ENCODE measurements around the gene INSYN2B. TPM values are rescaled to one million over a fixed set of nuclear protein-coding genes. Genes with fewer than 3 reads are reported as not detected.

The INSYN2B gene
- total RNA-seq (2014; rRNA removed) (1.1 and 1.5 TPM in 2 replicates), Bru-seq, nascent RNA (percentile 53 among the genes with signal in this experiment), BruChase-seq, experiment 1, labeled RNA remaining after a 6-hour chase (percentile 46 among the genes with signal in this experiment), BruChase-seq, experiment 2, labeled RNA remaining after a 2-hour chase (percentile 43 among the genes with signal in this experiment)
- long read RNA-seq, partial matches to known transcripts = 0 of 1 reads
- long read RNA-seq, other reads (novel, unspliced or antisense) = 0 of 1 reads

DNA sequence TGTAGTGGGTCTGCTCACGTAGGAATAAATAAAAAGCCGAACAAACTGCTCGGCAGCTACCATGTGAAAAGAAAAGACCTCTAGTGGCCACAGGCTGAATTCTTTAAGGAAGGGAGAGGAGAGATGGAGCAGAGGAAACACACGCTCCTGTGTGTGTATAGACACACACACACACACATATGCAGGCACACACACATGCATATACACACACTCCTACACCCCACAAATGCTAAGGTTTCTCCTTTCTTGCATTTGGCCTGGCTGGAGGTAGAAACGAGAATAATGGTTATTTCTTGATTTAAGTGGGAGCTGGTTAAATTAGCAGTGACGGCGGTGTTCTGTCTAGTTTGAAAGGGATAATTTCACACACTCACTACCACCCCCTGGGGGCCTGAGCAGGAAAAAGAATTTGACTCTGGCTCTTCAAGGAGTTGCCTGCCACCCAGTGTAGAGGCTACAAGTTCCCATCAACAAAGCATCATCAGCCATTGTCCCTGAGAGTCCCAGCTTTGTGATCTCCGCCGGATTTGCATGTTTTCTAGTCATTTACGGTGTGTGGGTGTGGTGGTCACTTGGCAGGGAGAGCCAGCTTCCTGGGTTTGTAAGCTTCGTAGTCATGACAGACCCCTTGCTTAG, at the start of gene INSYN2B:
INSYN2B (minus strand) TSS at position 78 of the 636 bp plus-strand sequence. CDS start 96,597 bp downstream, outside the sequence.
- Histone ChIP-seq H3F3A (ENCODE audit: low read length, unreplicated experiment) (no peaks in the 10 kb centered on the region), H3K9ac (ENCODE audit: low read length) (peak within 1 kb of the TSS; percentile 64), H3K27me3 (ENCODE audit: low read length) (no peaks in the 10 kb centered on the region), H4K20me1 (ENCODE audit: low read length) (no peaks in the 10 kb centered on the region), H3K4me3 (ENCODE audit: low read length) (peak within 1 kb of the TSS; percentile 78), H3K79me2 (ENCODE audit: low read length) (peaks cover 16% of the 10 kb centered on the region), H2AFZ (ENCODE audit: low read length) (peak within 1 kb of the TSS; percentile 89), H3K9me3 (ENCODE audit: low read length) (no peaks in the 10 kb centered on the region), H3K4me2 (ENCODE audit: low read length) (peak within 1 kb of the TSS; percentile 91), H3K9me2 (replicated peaks; ENCODE audit: low read length) (no peaks in the 10 kb centered on the region), H3K4me1 (ENCODE audit: insufficient read depth, low read length) (peaks cover 51% of the 10 kb centered on the region), H3K36me3 (ENCODE audit: low read depth, low read length) (no peaks in the 10 kb centered on the region), H3K27ac (ENCODE audit: low read length) (peak within 1 kb of the TSS; percentile 25)
- TF ChIP-seq EZH2 (IDR thresholded peaks at IDR 0.05; ENCODE audit: low read length, unreplicated experiment) = no peak
- TF ChIP-seq, protein P1, sequence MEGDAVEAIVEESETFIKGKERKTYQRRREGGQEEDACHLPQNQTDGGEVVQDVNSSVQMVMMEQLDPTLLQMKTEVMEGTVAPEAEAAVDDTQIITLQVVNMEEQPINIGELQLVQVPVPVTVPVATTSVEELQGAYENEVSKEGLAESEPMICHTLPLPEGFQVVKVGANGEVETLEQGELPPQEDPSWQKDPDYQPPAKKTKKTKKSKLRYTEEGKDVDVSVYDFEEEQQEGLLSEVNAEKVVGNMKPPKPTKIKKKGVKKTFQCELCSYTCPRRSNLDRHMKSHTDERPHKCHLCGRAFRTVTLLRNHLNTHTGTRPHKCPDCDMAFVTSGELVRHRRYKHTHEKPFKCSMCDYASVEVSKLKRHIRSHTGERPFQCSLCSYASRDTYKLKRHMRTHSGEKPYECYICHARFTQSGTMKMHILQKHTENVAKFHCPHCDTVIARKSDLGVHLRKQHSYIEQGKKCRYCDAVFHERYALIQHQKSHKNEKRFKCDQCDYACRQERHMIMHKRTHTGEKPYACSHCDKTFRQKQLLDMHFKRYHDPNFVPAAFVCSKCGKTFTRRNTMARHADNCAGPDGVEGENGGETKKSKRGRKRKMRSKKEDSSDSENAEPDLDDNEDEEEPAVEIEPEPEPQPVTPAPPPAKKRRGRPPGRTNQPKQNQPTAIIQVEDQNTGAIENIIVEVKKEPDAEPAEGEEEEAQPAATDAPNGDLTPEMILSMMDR (conservative IDR thresholded peaks at IDR 0.05; ENCODE audit: low read depth, low read length) = peak; percentile 84
- ChIA-PET CTCF (interaction anchor here (0.6 to 1.7 kb wide), 12 partner anchors 9 to 278 kb away, joined by 3 to 19 read pairs (median 4); no protein-coding TSS in a partner anchor), POLR2A (ENCODE audit: unreplicated experiment) (no interaction called here)
- ATAC-seq = peak; percentile 66
- no TSS peak for BruUV-seq (replicated peaks)
- peak; percentile 88 for DNase-seq
- intact Hi-C loops (cut with micrococcal nuclease) = loop anchor here (1.0 to 5.0 kb wide), 6 partner anchors 69 to 284 kb away; no protein-coding TSS in a partner anchor

DNA sequence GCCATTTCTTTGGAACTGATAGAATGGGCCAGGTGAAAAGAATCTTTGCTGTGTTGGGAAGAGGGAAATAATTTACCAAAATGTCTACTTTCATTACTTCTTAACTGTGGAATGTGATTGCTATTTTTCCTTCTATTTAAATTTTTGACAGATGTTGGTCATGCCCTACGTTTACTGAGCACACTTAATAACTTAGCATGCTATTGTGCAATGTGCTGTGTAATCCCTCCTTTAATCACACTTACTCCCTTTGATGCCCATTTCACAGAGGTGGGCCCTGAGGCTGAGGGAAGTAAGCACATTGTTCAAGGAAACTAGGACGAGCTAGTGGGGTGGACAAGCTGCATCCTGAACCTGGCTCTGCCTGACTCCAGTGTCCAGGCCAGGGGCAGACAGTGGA, 47.8 kb upstream of the INSYN2B start:
- no peaks in the 10 kb centered on the region for H3F3A ChIP-seq (ENCODE audit: low read length, unreplicated experiment)
- intact Hi-C loops (cut with micrococcal nuclease) = no loop called here
- no peaks in the 10 kb centered on the region for H3K9me3 ChIP-seq (ENCODE audit: low read length)
- ChIA-PET POLR2A (ENCODE audit: unreplicated experiment) (no interaction called here), CTCF (no interaction called here)
- H3K4me2 ChIP-seq (ENCODE audit: low read length) = no peak overlapping the region
- TF ChIP-seq, protein P1 (conservative IDR thresholded peaks at IDR 0.05; ENCODE audit: low read depth, low read length) = no peak
- TF ChIP-seq EZH2 (IDR thresholded peaks at IDR 0.05; ENCODE audit: low read length, unreplicated experiment) (no peak), EZH2phosphoT487 (IDR thresholded peaks at IDR 0.05; ENCODE audit: borderline replicate concordance, low read length) (no peak)
- H3K27ac ChIP-seq (ENCODE audit: low read length) = no peak overlapping the region
- H3K4me1 ChIP-seq (ENCODE audit: insufficient read depth, low read length) = no peaks in the 10 kb centered on the region
- no peaks in the 10 kb centered on the region for H3K36me3 ChIP-seq (ENCODE audit: low read depth, low read length)
- H3K27me3 ChIP-seq (ENCODE audit: low read length) = no peaks in the 10 kb centered on the region
- H3K4me3 ChIP-seq (ENCODE audit: low read length) = no peak overlapping the region
- H4K20me1 ChIP-seq (ENCODE audit: low read length) = no peaks in the 10 kb centered on the region
- no peak overlapping the region for H2AFZ ChIP-seq (ENCODE audit: low read length)
- BruUV-seq (replicated peaks) = no TSS peak
- H3K9me2 ChIP-seq (replicated peaks; ENCODE audit: low read length) = no peaks in the 10 kb centered on the region
- no peaks in the 10 kb centered on the region for H3K79me2 ChIP-seq (ENCODE audit: low read length)
- ATAC-seq = no peak
- DNase-seq = no peak
- H3K9ac ChIP-seq (ENCODE audit: low read length) = no peak overlapping the region

DNA sequence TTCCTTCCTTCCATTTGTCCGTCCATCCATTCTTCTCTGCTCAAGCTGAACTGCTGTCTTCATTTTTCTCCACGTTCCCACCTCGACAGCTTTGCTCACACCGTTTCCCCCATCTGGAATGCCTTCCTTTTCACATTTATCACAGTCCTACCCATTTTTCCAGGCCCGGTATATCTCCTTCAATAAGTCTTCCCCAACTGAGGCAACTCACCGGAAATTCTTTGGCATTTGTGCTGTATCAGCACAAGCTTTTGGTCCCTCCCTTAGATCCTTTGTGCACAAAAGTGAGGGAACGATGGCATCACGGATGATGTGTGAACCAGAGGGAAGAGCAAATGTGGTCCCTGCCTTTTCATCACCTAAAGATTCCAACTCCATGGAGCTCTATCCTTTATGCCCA, 45.6 kb upstream of the INSYN2B start:
- no TSS peak for BruUV-seq (replicated peaks)
- no peak overlapping the region for H3K27ac ChIP-seq (ENCODE audit: low read length)
- ChIA-PET POLR2A (ENCODE audit: unreplicated experiment) (no interaction called here), CTCF (no interaction called here)
- H2AFZ ChIP-seq (ENCODE audit: low read length) = no peak overlapping the region
- H3K79me2 ChIP-seq (ENCODE audit: low read length) = no peaks in the 10 kb centered on the region
- H3F3A ChIP-seq (ENCODE audit: low read length, unreplicated experiment) = no peaks in the 10 kb centered on the region
- no peaks in the 10 kb centered on the region for H4K20me1 ChIP-seq (ENCODE audit: low read length)
- H3K9ac ChIP-seq (ENCODE audit: low read length) = no peak overlapping the region
- no peak overlapping the region for H3K4me3 ChIP-seq (ENCODE audit: low read length)
- H3K4me1 ChIP-seq (ENCODE audit: insufficient read depth, low read length) = no peaks in the 10 kb centered on the region
- TF ChIP-seq, protein P1 (conservative IDR thresholded peaks at IDR 0.05; ENCODE audit: low read depth, low read length) = no peak
- TF ChIP-seq EZH2 (IDR thresholded peaks at IDR 0.05; ENCODE audit: low read length, unreplicated experiment) = no peak
- TF ChIP-seq EZH2phosphoT487 (IDR thresholded peaks at IDR 0.05; ENCODE audit: borderline replicate concordance, low read length) = no peak
- intact Hi-C loops (cut with micrococcal nuclease) = no loop called here
- peaks cover 12% of the 10 kb centered on the region for H3K27me3 ChIP-seq (ENCODE audit: low read length)
- H3K9me2 ChIP-seq (replicated peaks; ENCODE audit: low read length) = no peaks in the 10 kb centered on the region
- no peaks in the 10 kb centered on the region for H3K36me3 ChIP-seq (ENCODE audit: low read depth, low read length)
- DNase-seq = no peak
- H3K4me2 ChIP-seq (ENCODE audit: low read length) = no peak overlapping the region
- no peaks in the 10 kb centered on the region for H3K9me3 ChIP-seq (ENCODE audit: low read length)
- no peak for ATAC-seq
